Activated CD8-positive, alpha-beta memory T cell treated with anti-CD3 and anti-CD28 coated beads for 36 hours (primary cell): ENCODE data around the gene USF1. TPM values are rescaled to one million over a fixed set of nuclear protein-coding genes. Genes with fewer than 3 reads are reported as not detected.

Source experiments
- CTCF ChIA-PET: fragments of 350-600 bp; sonication (Branson Sonifier 250); formaldehyde crosslinking; loops from one replicate; lab custom pipeline; 2021; ENCODE audit warnings: antibody characterized with exemption; lab: Charles Lee
- POLR2A ChIA-PET: fragments of 350-600 bp; sonication (Branson Sonifier 250); formaldehyde crosslinking; loops from one replicate; lab custom pipeline; 2021; ENCODE audit warnings: antibody characterized with exemption; lab: Charles Lee
- total RNA-seq, 2 experiments: library from RNA; stranded (reverse); gene quantifications; one replicate each; pipeline ENCODE4 v1.2.3, GENCODE V29; 2021

USF1 gene, protein sequence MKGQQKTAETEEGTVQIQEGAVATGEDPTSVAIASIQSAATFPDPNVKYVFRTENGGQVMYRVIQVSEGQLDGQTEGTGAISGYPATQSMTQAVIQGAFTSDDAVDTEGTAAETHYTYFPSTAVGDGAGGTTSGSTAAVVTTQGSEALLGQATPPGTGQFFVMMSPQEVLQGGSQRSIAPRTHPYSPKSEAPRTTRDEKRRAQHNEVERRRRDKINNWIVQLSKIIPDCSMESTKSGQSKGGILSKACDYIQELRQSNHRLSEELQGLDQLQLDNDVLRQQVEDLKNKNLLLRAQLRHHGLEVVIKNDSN
- total RNA-seq = 10 to 100 TPM; 58.4 to 63.8 TPM

- ChIA-PET POLR2A (interaction anchor here (0.5 to 4.5 kb wide), 8 partner anchors 8 to 171 kb away, joined by 3 to 45 read pairs (median 4); partner anchors contain the start of genes ARHGAP30, F11R, KLHDC9 and TSTD1), CTCF (interaction anchor here (0.8 to 4.1 kb wide), 13 partner anchors 8 to 87 kb away, joined by 3 to 24 read pairs (median 5); partner anchors contain the start of genes ARHGAP30, DEDD, F11R and KLHDC9)
These were observed at the start of gene USF1 for GRCh38 chr1:161045736-161046604. Gene USF1, minus strand, starts transcription at chr1:161045977. Its CDS starts 2,702 bp downstream, at chr1:161043275.

DNA sequence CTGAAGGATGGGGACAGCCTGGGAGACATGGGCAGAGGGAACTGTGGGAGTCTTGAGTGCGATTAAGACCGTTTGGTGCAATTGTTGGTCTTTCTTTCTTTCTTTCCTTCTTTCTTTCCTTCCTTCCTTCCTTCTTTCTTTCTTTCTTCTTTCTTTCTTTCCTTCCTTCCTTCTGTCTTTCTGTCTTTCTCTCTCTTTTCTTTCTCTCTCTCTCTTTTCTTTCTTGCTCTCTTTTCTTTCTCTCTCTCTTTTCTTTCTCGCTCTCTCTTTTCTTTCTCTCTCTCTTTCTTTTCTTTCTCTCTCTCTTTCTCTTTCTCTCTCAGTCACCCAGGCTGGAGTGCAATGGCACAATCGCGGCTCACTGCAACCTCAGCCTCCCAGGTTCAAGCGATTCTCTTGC lies 49.5 kb upstream of the USF1 start:
- CTCF ChIA-PET = interaction anchor here (1.0 kb wide), 1 partner anchor 10 kb away, joined by 3 read pairs; no protein-coding TSS in a partner anchor

GRCh38 chr1:161094481-161094880 lies 48.7 kb upstream of the USF1 start:
- ChIA-PET CTCF (no interaction called here), POLR2A (no interaction called here)

More for the DNA sequence above, 49.5 kb upstream of the USF1 start:
- POLR2A ChIA-PET = no interaction called here

DNA sequence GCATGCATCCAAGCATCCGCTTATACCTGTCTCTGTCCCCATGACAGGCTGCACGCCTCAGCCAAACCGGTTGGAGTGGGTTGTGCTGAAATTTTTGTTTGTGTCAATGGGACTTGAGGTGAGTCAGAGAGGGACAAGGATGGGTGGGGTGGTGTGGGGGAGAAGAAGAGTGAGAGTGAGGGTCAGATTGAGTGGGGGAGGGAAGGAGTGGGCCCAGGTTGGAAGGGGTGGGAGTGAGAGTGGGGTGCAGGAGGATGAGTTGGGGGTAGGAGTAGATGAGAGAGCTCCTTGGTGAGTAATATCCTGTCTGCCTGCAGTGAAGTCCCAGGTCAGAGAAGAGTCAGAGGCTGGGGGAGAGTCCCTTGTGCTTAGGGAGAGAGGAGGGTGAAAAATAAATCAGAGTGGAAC lies 46.8 kb upstream of the USF1 start:
- ChIA-PET CTCF (interaction anchor here (1.0 to 1.9 kb wide), 4 partner anchors 21 to 96 kb away, joined by 3 to 11 read pairs (median 4); no protein-coding TSS in a partner anchor), POLR2A (interaction anchor here (0.6 kb wide), 1 partner anchor 61 kb away, joined by 3 read pairs; no protein-coding TSS in a partner anchor)

GRCh38 chr1:161091796-161092507 lies 46.2 kb upstream of the USF1 start:
- CTCF ChIA-PET = interaction anchor here (1.3 to 1.9 kb wide), 3 partner anchors 20 to 95 kb away, joined by 3 to 11 read pairs (median 5); no protein-coding TSS in a partner anchor
- POLR2A ChIA-PET = no interaction called here

- ChIA-PET CTCF (no interaction called here), POLR2A (no interaction called here)
These were observed 45.3 kb upstream of the USF1 start for GRCh38 chr1:161091093-161091492.

GRCh38 chr1:161090617-161091016 lies 44.8 kb upstream of the USF1 start:
- CTCF ChIA-PET = no interaction called here
- POLR2A ChIA-PET = no interaction called here

GRCh38 chr1:161089938-161090337 lies 44.2 kb upstream of the USF1 start:
- ChIA-PET CTCF (interaction anchor here (3.8 kb wide), 1 partner anchor 8 kb away, joined by 19 read pairs; the partner anchor contains the start of gene KLHDC9), POLR2A (no interaction called here)

- ChIA-PET CTCF (interaction anchor here (0.8 to 3.8 kb wide), 2 partner anchors 8 to 9 kb away, joined by 3 to 19 read pairs; partner anchors contain the start of gene KLHDC9), POLR2A (no interaction called here)
These were observed 43.6 kb upstream of the USF1 start, which contains the start of gene NECTIN4 for GRCh38 chr1:161089251-161089924. Gene NECTIN4, minus strand, starts transcription at chr1:161089558. Its CDS starts 262 bp downstream, at chr1:161089296.

DNA sequence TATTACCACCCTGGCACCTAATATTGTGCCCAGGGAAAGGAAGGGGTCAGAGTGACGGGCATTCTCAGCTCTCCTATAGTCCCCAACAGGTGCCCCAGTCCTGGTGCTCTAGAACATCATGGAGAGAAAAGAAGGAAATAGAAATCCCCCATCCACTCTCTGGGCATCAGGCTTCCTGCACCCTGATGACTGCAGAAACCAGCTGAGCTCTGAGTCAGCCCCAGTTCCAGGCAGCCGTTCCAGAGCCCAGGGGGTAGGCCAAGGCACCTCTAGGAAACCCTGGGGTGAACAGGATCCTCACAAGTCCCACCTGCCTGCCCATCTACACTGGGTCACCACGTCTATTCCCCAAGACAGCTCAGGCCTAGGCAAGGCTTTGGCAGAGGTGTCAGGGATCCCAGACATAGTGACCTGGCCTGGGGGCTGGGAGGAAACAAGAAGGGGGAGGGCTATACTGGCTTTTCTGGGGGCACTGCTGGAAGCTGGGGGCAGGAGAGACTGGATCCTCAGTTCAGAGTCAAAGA lies 42.9 kb upstream of the USF1 start:
- CTCF ChIA-PET = interaction anchor here (0.8 to 3.8 kb wide), 2 partner anchors 8 to 9 kb away, joined by 3 to 19 read pairs; partner anchors contain the start of gene KLHDC9
- POLR2A ChIA-PET = no interaction called here

DNA sequence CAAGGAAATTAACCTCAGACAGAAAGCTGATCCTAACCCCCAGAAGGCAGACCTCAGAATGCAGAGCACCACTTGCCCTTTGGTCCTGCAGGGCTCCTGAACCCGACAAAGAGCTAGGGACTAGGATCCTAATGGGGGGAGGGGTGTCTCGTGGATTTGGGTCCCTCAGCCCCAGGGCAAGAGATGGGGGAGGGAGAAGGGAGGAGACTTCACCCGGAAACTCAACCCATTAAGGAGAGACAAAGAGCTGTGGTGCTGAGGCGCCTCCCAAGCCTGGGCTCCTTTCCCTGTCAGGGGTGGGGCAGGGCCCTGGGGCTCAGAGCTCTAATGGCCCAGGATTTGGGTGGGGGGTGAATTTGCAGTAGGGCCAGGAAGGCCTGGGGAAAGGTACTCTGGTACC lies 40.7 kb upstream of the USF1 start:
- POLR2A ChIA-PET = no interaction called here
- CTCF ChIA-PET = interaction anchor here (3.8 kb wide), 1 partner anchor 11 kb away, joined by 19 read pairs; the partner anchor contains the start of gene KLHDC9

GRCh38 chr1:161085165-161085564 lies 39.4 kb upstream of the USF1 start:
- CTCF ChIA-PET = interaction anchor here (0.9 to 1.0 kb wide), 2 partner anchors 13 to 17 kb away, joined by 3 read pairs; no protein-coding TSS in a partner anchor
- POLR2A ChIA-PET = no interaction called here

DNA sequence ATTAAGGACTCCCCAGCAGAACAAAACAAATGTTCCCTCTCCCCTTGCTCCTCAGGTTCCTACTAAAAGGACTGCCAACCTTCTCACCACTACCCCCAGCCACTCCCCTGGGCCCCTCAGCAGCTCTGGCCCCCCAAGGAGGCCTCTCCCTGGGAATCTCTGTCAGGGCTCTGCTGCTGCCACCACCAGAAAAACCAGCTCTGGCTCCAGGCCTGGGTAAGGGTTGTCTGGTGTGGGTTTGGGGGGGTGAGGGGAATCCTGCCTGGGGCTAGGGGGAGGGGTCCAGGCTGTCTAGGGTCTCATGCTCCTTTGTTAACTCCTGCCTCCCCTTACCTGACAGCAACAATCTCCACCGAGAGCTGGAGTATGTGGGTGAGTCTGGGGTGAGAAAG lies 38.8 kb upstream of the USF1 start:
- POLR2A ChIA-PET = no interaction called here
- CTCF ChIA-PET = interaction anchor here (0.9 to 1.0 kb wide), 2 partner anchors 13 to 16 kb away, joined by 3 read pairs; no protein-coding TSS in a partner anchor

DNA sequence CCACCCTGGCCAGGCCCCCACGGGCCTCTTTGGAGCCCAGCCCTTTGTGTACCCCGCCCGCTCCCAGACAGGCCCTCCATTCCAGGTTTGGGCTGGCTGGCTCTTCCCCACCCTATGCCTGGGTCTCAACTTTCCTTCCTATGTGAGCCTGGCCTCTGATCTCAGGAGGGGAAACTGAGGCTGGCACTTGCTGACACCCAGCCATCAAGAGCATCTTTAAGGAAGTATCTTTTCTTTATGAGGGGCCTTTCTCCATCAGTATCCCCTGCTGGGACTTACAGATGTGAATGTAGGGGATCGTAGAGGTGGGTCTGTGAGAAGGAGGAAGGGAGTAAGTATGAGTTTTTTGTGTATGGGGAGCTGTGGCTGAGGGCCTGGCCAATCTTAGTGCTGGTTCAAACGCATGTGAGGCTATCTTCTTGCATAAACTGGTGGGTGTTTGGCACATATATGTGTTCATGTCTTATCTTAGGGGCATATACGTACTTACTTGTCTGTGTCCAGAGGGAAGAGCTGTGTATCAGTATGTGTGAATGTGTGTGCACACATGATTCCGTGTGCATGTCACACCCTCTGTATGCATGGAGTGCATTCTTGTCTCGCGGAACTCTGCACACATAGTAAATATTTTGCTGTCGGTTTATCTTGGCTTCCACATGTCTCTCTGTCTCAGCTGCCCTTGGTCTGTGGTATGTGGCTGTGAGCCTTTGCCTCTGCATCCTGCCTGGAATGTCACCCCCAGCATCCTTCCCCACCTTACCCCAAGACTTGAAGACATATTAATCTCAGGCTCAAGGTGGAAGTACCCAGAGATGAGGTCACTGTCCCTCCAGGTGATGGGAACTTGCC lies 38.2 kb upstream of the USF1 start:
- POLR2A ChIA-PET = no interaction called here
- CTCF ChIA-PET = interaction anchor here (1.8 kb wide), 1 partner anchor 13 kb away, joined by 7 read pairs; no protein-coding TSS in a partner anchor

- ChIA-PET CTCF (interaction anchor here (0.6 to 1.8 kb wide), 2 partner anchors 14 to 189 kb away, joined by 3 to 7 read pairs; no protein-coding TSS in a partner anchor), POLR2A (no interaction called here)
These were observed 37.4 kb upstream of the USF1 start for GRCh38 chr1:161082996-161083747.

DNA sequence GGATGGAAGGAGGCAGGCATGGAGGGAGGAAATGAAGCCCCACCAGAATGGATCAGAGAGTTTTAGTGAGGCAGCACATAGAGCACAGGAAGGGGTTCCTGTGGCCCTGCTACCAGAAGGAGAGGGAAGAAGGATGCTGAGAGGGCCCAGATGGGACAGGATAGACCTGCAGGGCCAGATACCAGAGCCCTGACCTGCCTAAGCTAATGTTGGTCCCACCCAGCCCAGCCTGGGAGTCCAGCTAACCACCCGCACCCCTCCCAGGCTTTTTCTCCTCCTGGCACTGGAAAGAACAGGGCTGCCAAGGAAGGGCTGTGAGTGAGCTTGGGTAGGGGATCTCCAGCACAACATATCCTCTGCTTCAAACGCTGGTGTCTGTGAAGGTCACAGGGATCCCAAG lies 36.7 kb upstream of the USF1 start:
- CTCF ChIA-PET = interaction anchor here (0.6 to 1.8 kb wide), 2 partner anchors 15 to 190 kb away, joined by 3 to 7 read pairs; no protein-coding TSS in a partner anchor
- POLR2A ChIA-PET = no interaction called here
